Stimulated activated effector memory CD8-positive, alpha-beta T cell treated with anti-CD3 and anti-CD28 coated beads, Interleukin-12 subunit alpha, Interleukin-12 subunit beta, amount 100 ng/mL, for 72 hours (primary cell): ENCODE results near the gene UQCRQ.
"Not testable (repeated sequence)": the region's sequence is repeated elsewhere in the genome, so short reads cannot be mapped to it uniquely, and the experiment has no call there.

ENCODE experiments used
- ATAC-seq: fragments of 150-1000 bp; cut with Tn5 transposase; 2 replicates; pipeline ENCODE4 v1.10.0; 2021
- DNase-seq, 2 donors: peaks; one replicate each; pipeline ENCODE4 v3.0.0; 2021 to 2022; ENCODE audit warnings: low spot score in 2 of 2
- H3K27ac Mint-ChIP-seq: one replicate; pipeline ENCODE4 v1.8.0; 2022; ENCODE audit warnings: mild to moderate bottlenecking, mixed read lengths
- H3K36me3 Mint-ChIP-seq: one replicate; pipeline ENCODE4 v1.8.0; 2022; ENCODE audit warnings: mild to moderate bottlenecking, mixed read lengths
- H3K4me1 Mint-ChIP-seq: one replicate; pipeline ENCODE4 v1.8.0; 2022; ENCODE audit warnings: mixed read lengths
- H3K4me3 Mint-ChIP-seq: one replicate; pipeline ENCODE4 v1.8.0; 2022; ENCODE audit warnings: mild to moderate bottlenecking, mixed read lengths
- H3K9me3 Mint-ChIP-seq: one replicate; pipeline ENCODE4 v1.8.0; 2022; ENCODE audit warnings: mixed read lengths

UQCRQ gene

DNA sequence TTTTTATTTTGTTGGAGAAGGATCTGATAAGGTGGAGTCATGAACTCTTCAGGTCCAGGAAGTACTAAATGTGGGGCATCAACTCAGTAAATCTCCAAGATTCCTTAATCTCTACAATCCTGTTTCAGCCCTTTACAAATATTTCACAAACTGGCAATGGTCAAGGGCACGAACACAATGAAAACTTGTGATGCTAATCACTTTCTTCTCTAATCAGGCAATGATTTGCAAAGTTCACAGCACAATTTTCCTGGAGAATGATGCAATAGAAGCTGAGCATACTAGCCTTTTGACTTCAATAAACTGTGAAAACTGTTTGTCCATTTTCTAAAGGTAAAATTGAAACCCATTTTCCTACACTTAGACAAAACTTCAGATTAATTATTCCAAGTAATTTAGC lies 17.1 kb upstream of the UQCRQ start:
- ATAC-seq, result no peak
- Mint-ChIP-seq H3K36me3 (no peaks in the 10 kb centered on the region), H3K27ac (no peak overlapping the region), H3K9me3 (no peaks in the 10 kb centered on the region), H3K4me1 (no peaks in the 10 kb centered on the region), H3K4me3 (no peak overlapping the region)
- no peak for DNase-seq

DNA sequence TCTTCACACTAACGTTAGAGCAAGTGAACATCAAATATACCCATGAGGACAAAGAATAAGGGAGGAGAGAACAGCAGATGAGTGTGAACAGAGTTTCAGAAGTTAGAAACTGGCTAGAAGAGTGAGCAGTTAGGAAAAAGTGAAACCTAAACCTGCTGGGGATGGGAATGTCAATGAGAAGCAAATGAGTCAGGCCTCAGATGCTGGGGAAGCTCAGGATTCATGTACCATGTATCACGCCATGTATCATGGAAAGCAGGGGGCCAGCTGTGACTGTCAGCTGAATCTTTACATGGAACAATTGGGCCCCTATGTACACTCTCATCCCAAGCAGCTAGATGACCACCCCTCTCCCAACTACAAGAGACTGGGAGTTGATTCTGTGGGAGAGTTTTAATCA lies 16.4 kb upstream of the UQCRQ start:
- Mint-ChIP-seq H3K4me3 (no peak overlapping the region), H3K27ac (no peak overlapping the region), H3K9me3 (no peaks in the 10 kb centered on the region), H3K4me1 (no peaks in the 10 kb centered on the region), H3K36me3 (no peaks in the 10 kb centered on the region)
- no peak for DNase-seq
- ATAC-seq, result no peak

DNA sequence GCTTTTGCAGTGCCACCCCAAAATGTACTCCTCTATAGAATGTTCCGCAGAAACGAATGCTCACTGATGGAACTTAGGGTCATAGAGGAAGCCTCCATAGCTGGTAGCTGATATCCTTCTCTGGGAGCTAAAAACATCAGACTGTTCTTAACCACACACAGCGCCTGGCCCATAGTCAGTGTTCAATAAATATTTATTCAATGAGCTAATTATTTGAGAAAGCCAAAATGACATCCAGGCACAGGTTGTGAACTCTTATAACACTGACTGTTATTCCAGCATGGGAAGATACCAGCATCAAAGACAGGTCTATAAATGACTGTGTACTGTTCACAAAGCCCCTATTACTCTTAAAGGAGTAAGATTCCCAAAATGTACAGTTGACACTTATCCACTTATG lies 13.1 kb upstream of the UQCRQ start:
- no peaks in the 10 kb centered on the region for H3K36me3 Mint-ChIP-seq
- no peaks in the 10 kb centered on the region for H3K4me1 Mint-ChIP-seq
- no peak for DNase-seq
- H3K27ac Mint-ChIP-seq, result no peak overlapping the region
- ATAC-seq, result no peak
- no peak overlapping the region for H3K4me3 Mint-ChIP-seq
- no peaks in the 10 kb centered on the region for H3K9me3 Mint-ChIP-seq

DNA sequence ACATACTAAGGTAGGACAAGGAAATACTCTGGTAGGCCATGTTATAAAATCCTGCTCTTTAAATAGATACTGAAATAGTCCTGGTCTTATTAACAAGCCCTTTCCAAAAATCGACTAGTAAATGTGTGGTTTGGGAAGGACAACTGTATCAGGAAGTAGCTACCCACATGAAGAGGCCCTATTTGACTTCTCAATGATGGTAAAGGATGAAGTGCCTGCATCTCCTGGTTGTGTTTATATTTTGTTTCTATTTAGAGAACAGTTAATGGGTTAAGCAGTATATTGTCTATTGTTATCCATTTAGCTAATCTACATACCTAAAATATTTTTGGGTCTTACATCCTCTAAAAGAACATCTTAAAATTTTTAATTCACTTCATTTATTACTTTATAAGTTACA lies 12.7 kb upstream of the UQCRQ start:
- Mint-ChIP-seq H3K4me1 (no peaks in the 10 kb centered on the region), H3K36me3 (no peaks in the 10 kb centered on the region), H3K4me3 (no peak overlapping the region), H3K9me3 (no peaks in the 10 kb centered on the region), H3K27ac (no peak overlapping the region)
- DNase-seq, result no peak
- ATAC-seq, result no peak

DNA sequence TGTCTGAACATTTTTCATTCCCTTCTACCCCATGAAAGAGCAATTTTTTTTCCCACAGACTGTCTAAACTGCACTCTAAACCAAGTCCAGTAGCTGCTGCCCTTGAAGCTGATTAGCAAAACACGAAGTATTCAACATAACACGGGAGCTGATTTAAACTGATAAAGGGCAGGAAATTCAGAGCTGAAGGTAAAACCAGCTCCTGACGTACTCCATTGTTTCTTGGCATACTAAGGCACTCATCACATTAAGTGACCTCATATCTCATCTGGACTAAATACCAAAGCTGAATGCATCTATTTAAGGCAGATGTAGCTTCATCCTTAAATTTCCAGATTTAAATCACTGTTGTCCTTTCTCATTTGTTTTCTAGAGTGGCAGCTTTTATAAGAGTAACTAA lies 12.1 kb upstream of the UQCRQ start:
- H3K36me3 Mint-ChIP-seq, result no peaks in the 10 kb centered on the region
- no peak for DNase-seq
- no peak overlapping the region for H3K27ac Mint-ChIP-seq
- H3K4me3 Mint-ChIP-seq, result no peak overlapping the region
- ATAC-seq, result no peak
- H3K4me1 Mint-ChIP-seq, result no peaks in the 10 kb centered on the region
- H3K9me3 Mint-ChIP-seq, result no peaks in the 10 kb centered on the region

DNA sequence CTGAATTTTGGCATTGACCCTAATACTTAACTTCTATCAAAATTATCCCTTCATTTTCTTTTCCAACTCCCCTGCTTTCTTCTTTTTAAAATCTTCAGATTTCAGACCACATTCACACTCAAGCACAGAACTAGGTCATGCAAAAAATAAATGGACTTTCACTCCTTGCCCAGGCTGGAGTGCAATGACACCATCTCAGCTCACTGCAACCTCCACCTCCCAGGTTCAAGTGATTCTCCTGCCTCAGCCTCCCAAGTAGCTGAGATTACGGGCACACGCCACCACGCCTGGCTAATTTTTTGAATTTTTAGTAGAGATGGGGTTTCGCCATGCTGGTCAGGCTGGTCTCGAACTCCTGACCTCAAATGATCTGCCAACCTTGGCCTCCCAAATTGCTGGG lies 11.4 kb upstream of the UQCRQ start:
- H3K4me1 Mint-ChIP-seq, DNase-seq, H3K9me3 Mint-ChIP-seq, H3K36me3 Mint-ChIP-seq, H3K4me3 Mint-ChIP-seq, ATAC-seq, H3K27ac Mint-ChIP-seq: not testable (repeated sequence)

DNA sequence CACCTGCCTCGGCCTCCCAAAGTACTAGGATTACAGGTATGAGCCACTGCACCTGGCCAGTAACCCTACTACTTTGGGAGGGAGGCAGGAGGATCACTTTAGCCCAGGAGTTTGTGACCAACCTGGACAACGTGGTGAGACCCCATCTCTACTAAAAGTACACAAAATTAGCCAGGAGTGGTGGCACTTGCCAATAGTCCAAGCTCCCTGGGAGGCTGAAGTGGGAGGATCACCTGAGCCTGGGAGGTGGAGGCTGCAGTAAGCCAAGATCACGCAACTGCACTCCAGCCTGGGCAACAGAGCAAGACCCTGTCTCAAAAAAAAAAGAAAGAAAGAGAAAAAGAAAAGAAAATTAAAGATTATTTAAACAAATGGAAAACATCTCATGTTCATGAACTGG lies 10.4 kb upstream of the UQCRQ start:
- Mint-ChIP-seq H3K9me3 (no peaks in the 10 kb centered on the region), H3K4me3 (no peak overlapping the region), H3K36me3 (no peaks in the 10 kb centered on the region), H3K27ac (no peak overlapping the region), H3K4me1 (no peaks in the 10 kb centered on the region)
- no peak for ATAC-seq
- no peak for DNase-seq

DNA sequence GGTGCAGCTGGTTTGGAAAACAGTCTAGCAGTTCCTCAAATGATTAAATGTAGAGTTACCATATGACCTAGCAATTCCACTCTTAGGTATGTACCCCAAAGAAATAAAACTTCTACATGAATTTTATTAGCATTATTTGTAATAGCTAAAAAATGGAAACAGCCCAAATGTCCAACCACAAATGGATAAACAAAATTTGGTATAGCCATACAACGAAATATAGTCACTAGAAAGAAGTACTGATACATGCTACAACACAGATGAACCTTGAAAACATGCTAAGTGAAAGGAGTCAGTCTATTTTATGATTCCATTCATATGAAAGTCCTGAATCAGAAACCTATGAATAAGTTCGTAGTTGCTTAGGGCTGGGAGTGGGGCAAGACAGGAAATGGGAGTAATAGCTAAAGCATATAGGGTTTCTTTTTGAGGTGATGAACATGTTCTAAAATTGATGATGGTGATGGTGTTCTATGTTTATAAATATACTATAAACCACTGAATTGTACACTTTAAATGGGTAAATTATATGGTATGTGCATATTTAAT lies 6.5 kb upstream of the UQCRQ start:
- DNase-seq, result peak in 1 of 2 donors; percentile 15
- Mint-ChIP-seq H3K4me1 (no peaks in the 10 kb centered on the region), H3K4me3 (no peak overlapping the region), H3K9me3 (no peaks in the 10 kb centered on the region), H3K36me3 (no peaks in the 10 kb centered on the region), H3K27ac (no peak overlapping the region)
- no peak for ATAC-seq

DNA sequence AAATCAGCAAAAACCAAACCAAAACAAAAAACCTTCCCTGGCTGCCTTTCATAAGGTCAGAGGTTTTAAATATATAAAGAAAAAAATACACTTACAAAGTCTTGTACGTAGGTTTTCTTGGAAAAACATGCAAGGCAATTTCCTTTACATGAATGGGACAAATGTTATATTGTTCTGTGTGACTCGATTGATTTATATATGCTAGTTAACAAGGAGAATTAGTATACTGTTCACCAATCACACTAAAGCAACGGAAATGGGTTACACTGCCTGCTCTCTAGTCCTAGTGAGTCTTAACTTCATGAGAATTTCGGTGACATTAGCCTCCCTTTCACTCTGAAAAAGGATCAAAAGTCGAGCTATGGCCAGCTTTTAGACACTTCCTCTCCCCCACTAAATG lies 5.7 kb upstream of the UQCRQ start:
- Mint-ChIP-seq H3K9me3 (no peaks in the 10 kb centered on the region), H3K4me3 (no peak overlapping the region), H3K36me3 (no peaks in the 10 kb centered on the region), H3K27ac (no peak overlapping the region), H3K4me1 (peaks cover under 1% of the 10 kb centered on the region)
- ATAC-seq (no peak), DNase-seq (peak in 1 of 2 donors; percentile 12)

DNA sequence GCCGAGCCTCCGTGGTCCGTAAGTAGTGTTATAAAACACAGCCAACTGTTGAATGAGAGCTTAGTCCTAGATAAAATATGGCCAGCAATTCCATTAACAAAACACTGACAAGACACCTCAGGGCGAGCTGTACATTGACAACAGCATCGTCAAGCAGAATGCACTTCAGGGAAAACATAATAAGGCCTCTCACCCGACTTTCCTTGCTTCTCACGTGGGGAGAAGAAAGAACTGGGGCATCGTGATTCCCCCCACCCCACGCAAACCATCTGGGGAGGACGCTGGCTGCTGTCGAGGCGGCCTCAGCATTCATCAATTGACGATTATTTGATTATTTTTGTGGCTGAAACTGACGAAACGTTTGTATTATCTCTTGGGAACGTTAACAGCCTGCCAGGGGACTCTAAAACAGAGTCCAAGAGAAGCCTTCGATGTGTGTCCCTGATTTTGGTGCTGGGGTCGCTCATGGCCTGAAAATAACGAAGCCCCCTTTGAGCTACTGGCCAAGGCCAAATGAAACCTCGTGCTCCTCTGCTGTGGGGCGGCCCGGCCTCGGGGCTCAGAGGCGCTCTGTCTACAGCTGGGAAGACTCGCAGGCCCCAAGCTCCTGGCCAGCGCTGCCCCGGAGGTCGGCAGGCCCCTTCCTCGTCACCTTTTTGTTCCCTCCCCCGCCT lies 637 bp upstream of the UQCRQ start:
- H3K9me3 Mint-ChIP-seq, result no peaks in the 10 kb centered on the region
- DNase-seq (no peak), ATAC-seq (peak; percentile 52)
- H3K27ac Mint-ChIP-seq, result peak overlapping the region; percentile 98
- peak overlapping the region; percentile 93 for H3K4me3 Mint-ChIP-seq
- peaks cover 48% of the 10 kb centered on the region for H3K36me3 Mint-ChIP-seq
- H3K4me1 Mint-ChIP-seq, result peaks cover 25% of the 10 kb centered on the region

DNA sequence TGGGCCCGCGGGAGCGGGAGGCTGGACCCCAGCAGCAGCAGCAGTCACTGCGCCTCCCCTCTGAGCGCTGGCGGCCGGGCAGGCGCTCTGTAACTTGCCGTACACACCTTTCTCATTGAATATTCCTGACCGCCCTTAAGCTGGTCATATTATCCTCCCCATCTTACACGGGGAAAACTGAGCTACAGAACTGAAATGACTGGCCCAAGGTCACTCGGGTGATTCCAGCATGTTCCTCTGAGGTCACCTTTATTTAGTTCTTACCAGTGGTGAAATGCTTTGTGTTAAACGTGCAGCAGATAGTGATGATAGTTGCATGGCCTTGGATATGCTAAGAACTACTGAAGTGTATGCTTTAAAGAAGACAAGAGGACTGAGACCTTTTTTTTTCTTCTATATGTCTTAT lies 607 bp downstream of the UQCRQ start:
- Mint-ChIP-seq H3K27ac (peak overlapping the region; percentile 98), H3K36me3 (peaks cover 60% of the 10 kb centered on the region), H3K4me1 (peaks cover 25% of the 10 kb centered on the region), H3K9me3 (no peaks in the 10 kb centered on the region), H3K4me3 (peak overlapping the region; percentile 93)
- ATAC-seq, result peak; percentile 39
- no peak for DNase-seq

DNA sequence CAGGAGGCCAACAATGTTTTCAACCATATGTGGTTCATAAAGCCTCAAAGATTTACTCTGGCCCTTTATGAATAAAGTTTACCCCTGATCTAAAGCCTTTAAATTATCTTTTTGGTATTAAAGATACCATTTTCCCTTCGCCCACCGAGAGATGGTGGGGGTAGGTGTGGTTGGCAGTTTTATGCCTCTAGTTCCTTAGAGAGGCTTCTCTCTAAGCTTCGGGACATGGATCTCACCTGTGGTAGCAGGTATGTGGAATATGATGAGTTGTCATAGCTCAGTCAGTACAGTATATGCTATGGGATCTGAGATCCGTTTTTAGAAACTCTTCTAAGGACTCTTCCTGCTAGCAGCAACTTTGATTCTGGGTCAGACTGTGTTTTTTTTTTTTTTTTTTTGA lies 2.3 kb downstream of the UQCRQ start:
- ATAC-seq (no peak), DNase-seq (no peak)
- Mint-ChIP-seq H3K4me1 (peaks cover 25% of the 10 kb centered on the region), H3K27ac (peak overlapping the region; percentile 98), H3K9me3 (no peaks in the 10 kb centered on the region), H3K36me3 (peaks cover 75% of the 10 kb centered on the region), H3K4me3 (no peak overlapping the region)

DNA sequence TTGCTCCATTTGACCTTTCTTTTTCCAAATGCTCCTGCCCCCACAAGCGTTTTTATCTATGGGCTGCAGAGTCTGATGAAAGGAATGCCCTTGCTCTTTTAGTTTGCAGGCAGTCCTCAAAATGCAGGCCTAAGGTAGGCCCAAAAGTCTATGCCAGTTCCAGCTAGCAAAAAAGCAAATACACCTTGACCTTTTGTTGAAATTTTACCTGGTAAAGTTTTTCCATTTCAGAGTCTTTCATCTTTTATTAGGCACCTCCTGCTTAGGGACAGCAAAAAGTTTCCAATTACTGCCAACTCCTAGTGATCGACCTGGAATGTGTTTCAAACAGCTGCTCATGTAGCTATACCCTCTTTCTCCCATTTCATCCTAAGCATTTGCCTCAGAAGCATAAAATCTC lies 4.4 kb downstream of the UQCRQ start:
- H3K9me3 Mint-ChIP-seq, result no peaks in the 10 kb centered on the region
- no peak overlapping the region for H3K4me3 Mint-ChIP-seq
- ATAC-seq (no peak), DNase-seq (no peak)
- H3K27ac Mint-ChIP-seq, result peak overlapping the region; percentile 89
- peaks cover 24% of the 10 kb centered on the region for H3K4me1 Mint-ChIP-seq
- H3K36me3 Mint-ChIP-seq, result peaks cover 83% of the 10 kb centered on the region

DNA sequence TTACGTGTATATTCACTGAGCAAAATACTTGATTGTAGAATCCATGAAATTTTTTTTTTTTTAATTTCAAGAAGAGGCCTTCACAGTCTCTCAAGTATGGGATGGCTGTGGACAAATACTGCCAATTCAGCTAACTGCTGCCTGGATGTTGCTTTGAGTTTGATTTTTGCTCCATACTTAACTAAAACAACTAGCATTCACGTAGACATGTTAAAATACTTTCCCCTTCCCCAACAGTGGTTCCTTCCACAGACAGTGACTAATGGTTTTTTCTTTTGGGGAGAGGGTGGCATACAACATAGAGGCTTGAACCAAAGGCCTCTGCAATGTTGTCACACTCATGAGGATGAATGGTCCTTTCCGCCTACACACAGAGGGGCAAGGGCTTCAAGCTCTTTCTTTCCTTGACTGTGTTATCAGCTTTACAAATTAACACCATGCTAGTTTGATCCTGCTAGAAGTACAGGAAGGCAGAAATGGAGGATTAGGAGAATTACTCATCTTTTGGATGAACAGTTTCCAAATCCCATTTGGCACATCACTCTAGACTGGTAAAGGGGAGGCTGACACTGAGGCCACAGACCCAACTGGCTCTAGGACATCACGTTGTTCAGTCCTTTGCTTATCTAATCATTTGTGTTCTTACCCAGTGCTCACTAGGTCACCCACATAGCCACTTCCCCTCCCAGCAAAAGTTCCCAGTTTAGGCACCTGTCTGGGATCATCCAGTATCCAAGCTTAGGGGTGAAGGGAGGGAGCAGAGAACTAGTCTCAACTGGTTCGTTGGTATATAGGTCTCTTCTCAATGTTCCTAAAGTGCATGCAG lies 5.2 kb downstream of the UQCRQ start:
- Mint-ChIP-seq H3K36me3 (peaks cover 76% of the 10 kb centered on the region), H3K9me3 (no peaks in the 10 kb centered on the region), H3K4me1 (peaks cover 15% of the 10 kb centered on the region), H3K27ac (peak overlapping the region; percentile 89), H3K4me3 (no peak overlapping the region)
- DNase-seq (no peak), ATAC-seq (no peak)

DNA sequence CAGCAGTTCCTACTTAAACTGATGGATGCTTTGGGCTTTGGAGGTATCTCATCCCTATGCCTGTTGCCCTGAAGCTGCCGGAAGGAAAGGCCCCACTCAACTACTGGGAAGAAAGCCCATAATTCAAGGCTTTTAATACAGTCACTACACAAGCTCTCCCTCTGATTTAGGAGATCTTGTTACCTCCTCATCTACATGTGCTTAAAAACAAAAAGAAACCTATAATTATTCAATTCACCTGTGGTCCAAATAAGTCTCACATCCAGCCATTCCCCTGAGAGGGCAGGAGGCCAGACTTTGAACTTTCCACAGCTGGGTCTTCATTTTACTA lies 6.3 kb downstream of the UQCRQ start:
- Mint-ChIP-seq H3K36me3 (peaks cover 66% of the 10 kb centered on the region), H3K4me3 (no peak overlapping the region), H3K9me3 (no peaks in the 10 kb centered on the region), H3K4me1 (peaks cover 8% of the 10 kb centered on the region), H3K27ac (peak overlapping the region; percentile 55)
- ATAC-seq (no peak), DNase-seq (no peak)
